Measurements from ENCODE around the gene PADI3.

DNA sequence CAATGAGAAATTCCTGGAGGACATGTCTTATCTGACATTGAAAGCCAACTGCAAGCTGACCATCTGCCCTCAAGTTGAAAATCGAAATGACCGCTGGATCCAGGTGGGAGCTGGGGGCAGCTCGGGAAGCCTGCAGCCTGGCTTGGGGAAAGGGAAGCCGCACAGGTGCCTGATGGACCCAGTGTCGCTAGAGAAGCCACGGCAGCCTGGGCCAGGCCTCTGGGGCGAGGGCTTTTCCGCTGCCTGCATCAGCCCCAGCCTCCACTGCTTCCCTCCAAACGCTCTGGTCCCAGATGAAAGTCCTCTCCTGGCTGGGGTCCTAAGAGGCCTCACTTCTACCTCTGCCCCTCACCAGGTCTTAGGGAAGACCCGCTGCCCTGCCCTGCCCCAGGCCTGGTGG, 18.8 kb upstream of the PADI3 start:
- TF ChIP-seq POLR2A (IDR thresholded peaks at IDR 0.05), result no peak
- TF ChIP-seq, protein P1, sequence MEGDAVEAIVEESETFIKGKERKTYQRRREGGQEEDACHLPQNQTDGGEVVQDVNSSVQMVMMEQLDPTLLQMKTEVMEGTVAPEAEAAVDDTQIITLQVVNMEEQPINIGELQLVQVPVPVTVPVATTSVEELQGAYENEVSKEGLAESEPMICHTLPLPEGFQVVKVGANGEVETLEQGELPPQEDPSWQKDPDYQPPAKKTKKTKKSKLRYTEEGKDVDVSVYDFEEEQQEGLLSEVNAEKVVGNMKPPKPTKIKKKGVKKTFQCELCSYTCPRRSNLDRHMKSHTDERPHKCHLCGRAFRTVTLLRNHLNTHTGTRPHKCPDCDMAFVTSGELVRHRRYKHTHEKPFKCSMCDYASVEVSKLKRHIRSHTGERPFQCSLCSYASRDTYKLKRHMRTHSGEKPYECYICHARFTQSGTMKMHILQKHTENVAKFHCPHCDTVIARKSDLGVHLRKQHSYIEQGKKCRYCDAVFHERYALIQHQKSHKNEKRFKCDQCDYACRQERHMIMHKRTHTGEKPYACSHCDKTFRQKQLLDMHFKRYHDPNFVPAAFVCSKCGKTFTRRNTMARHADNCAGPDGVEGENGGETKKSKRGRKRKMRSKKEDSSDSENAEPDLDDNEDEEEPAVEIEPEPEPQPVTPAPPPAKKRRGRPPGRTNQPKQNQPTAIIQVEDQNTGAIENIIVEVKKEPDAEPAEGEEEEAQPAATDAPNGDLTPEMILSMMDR (IDR thresholded peaks at IDR 0.05), result no peak
